Osteocyte (in vitro differentiated cells): ENCODE results near the gene ITFG1. TPM values are rescaled to one million over a fixed set of nuclear protein-coding genes. Genes with fewer than 3 reads are reported as not detected.
"Not testable (repeated sequence)": the region's sequence is repeated elsewhere in the genome, so short reads cannot be mapped to it uniquely, and the experiment has no call there.

Experiments
- DNase-seq: peaks from one replicate; pipeline ENCODE4 v3.0.0; 2021; ENCODE audit warnings: mixed read lengths; ENCODE audit not compliant: unreplicated experiment; ENCODE audit errors: extremely low spot score
- H3K27ac Mint-ChIP-seq: one replicate; pipeline ENCODE4 v1.8.0; 2021; ENCODE audit warnings: mild to moderate bottlenecking, mixed read lengths; ENCODE audit not compliant: unreplicated experiment
- H3K27me3 Mint-ChIP-seq: one replicate; pipeline ENCODE4 v1.8.0; 2021; ENCODE audit warnings: mixed read lengths; ENCODE audit not compliant: unreplicated experiment
- H3K36me3 Mint-ChIP-seq: one replicate; pipeline ENCODE4 v1.8.0; 2021; ENCODE audit warnings: mixed read lengths; ENCODE audit not compliant: unreplicated experiment
- H3K4me1 Mint-ChIP-seq: one replicate; pipeline ENCODE4 v1.8.0; 2021; ENCODE audit warnings: mixed read lengths; ENCODE audit not compliant: unreplicated experiment
- H3K4me3 Mint-ChIP-seq: one replicate; pipeline ENCODE4 v1.8.0; 2021; ENCODE audit warnings: mild to moderate bottlenecking, moderate library complexity, mixed read lengths; ENCODE audit not compliant: unreplicated experiment
- H3K9me3 Mint-ChIP-seq: one replicate; pipeline ENCODE4 v1.8.0; 2021; ENCODE audit warnings: mixed read lengths; ENCODE audit not compliant: unreplicated experiment
- CTCF ChIP-seq: fragments of 200-600 bp; sonication (generic); IDR thresholded peaks from 2 replicates; pipeline ENCODE4 v1.5.0; 2021; ENCODE audit warnings: antibody characterized with exemption, mild to moderate bottlenecking, moderate library complexity
- total RNA-seq: library from RNA; stranded (reverse); gene quantifications from 2 replicates; pipeline ENCODE4 v1.2.1, GENCODE V29; 2021

The ITFG1 gene
- total RNA-seq, 1 donor from 2014 or later: 69.5 TPM

- no peak overlapping the region for H3K27ac Mint-ChIP-seq
- no peaks in the 10 kb centered on the region for H3K4me1 Mint-ChIP-seq
- H3K4me3 Mint-ChIP-seq: no peak overlapping the region
- no peak for TF ChIP-seq CTCF
- peaks cover 34% of the 10 kb centered on the region for H3K36me3 Mint-ChIP-seq
- no peak for DNase-seq
- no peaks in the 10 kb centered on the region for H3K27me3 Mint-ChIP-seq
- H3K9me3 Mint-ChIP-seq: no peaks in the 10 kb centered on the region
These were observed 247.0 kb downstream of the ITFG1 start for GRCh38 chr16:47213761-47214440.

GRCh38 chr16:47211218-47211617, 249.6 kb downstream of the ITFG1 start:
- peaks cover 20% of the 10 kb centered on the region for H3K36me3 Mint-ChIP-seq
- no peaks in the 10 kb centered on the region for H3K4me1 Mint-ChIP-seq
- no peak overlapping the region for H3K4me3 Mint-ChIP-seq
- TF ChIP-seq CTCF: no peak
- H3K27ac Mint-ChIP-seq: no peak overlapping the region
- H3K27me3 Mint-ChIP-seq: no peaks in the 10 kb centered on the region
- no peaks in the 10 kb centered on the region for H3K9me3 Mint-ChIP-seq
- no peak for DNase-seq

GRCh38 chr16:47204736-47205504, 255.9 kb downstream of the ITFG1 start:
- Mint-ChIP-seq H3K4me1 (no peaks in the 10 kb centered on the region), H3K36me3 (no peaks in the 10 kb centered on the region), H3K27me3 (no peaks in the 10 kb centered on the region), H3K4me3 (no peak overlapping the region), H3K9me3 (no peaks in the 10 kb centered on the region), H3K27ac (no peak overlapping the region)
- TF ChIP-seq CTCF: peak; percentile 30
- DNase-seq: no peak

- H3K9me3 Mint-ChIP-seq, H3K27ac Mint-ChIP-seq, DNase-seq, H3K4me3 Mint-ChIP-seq, H3K27me3 Mint-ChIP-seq, H3K36me3 Mint-ChIP-seq, H3K4me1 Mint-ChIP-seq: not testable (repeated sequence)
These were observed 257.4 kb downstream of the ITFG1 start for GRCh38 chr16:47203433-47203832.

GRCh38 chr16:47198180-47198575, 262.7 kb downstream of the ITFG1 start:
- TF ChIP-seq CTCF: no peak
- no peak overlapping the region for H3K4me3 Mint-ChIP-seq
- no peaks in the 10 kb centered on the region for H3K27me3 Mint-ChIP-seq
- no peaks in the 10 kb centered on the region for H3K36me3 Mint-ChIP-seq
- DNase-seq: no peak
- no peaks in the 10 kb centered on the region for H3K9me3 Mint-ChIP-seq
- no peaks in the 10 kb centered on the region for H3K4me1 Mint-ChIP-seq
- H3K27ac Mint-ChIP-seq: no peak overlapping the region
